Activated CD4-positive, CD25-positive, alpha-beta regulatory T cell treated with anti-CD3 and anti-CD28 coated beads, Interleukin-2, amount 50 U/mL, for 16 hours (primary cell): ENCODE data around the gene COL9A1.
"Not testable (repeated sequence)": the region's sequence is repeated elsewhere in the genome, so short reads cannot be mapped to it uniquely, and the experiment has no call there.

Experiments used
- DNase-seq: peaks from one replicate; pipeline ENCODE4 v3.0.0-alpha.2; 2020; ENCODE audit warnings: low read depth, low spot score

COL9A1 gene

GRCh38 chr6:70303034-70303525 lies at the start of gene COL9A1:
TSS of gene COL9A1 (minus strand) at chr6:70303084. CDS start at chr6:70302924, 160 bp downstream.
- no peak for DNase-seq

- no peak for DNase-seq
Measured at GRCh38 chr6:70351461-70351860, 48.6 kb upstream of the COL9A1 start.

- no peak for DNase-seq
Measured at GRCh38 chr6:70345619-70346018, 42.7 kb upstream of the COL9A1 start.

GRCh38 chr6:70343313-70343712 lies 40.4 kb upstream of the COL9A1 start:
- no peak for DNase-seq

- not testable (repeated sequence) for DNase-seq
Measured at GRCh38 chr6:70339810-70340209, 36.9 kb upstream of the COL9A1 start.

GRCh38 chr6:70338775-70339174 lies 35.9 kb upstream of the COL9A1 start:
- no peak for DNase-seq

GRCh38 chr6:70337743-70338105 lies 34.8 kb upstream of the COL9A1 start:
- DNase-seq, result no peak

- DNase-seq, result no peak
Measured at GRCh38 chr6:70336996-70337742, 34.3 kb upstream of the COL9A1 start.

GRCh38 chr6:70327036-70327435 lies 24.2 kb upstream of the COL9A1 start:
- no peak for DNase-seq

GRCh38 chr6:70325009-70325408 lies 22.1 kb upstream of the COL9A1 start:
- no peak for DNase-seq

- DNase-seq, result not testable (repeated sequence)
Measured at GRCh38 chr6:70317799-70318198, 14.9 kb upstream of the COL9A1 start.

- DNase-seq, result no peak
Measured at GRCh38 chr6:70315079-70315751, 12.3 kb upstream of the COL9A1 start.

- DNase-seq, result no peak
Measured at GRCh38 chr6:70314296-70314695, 11.4 kb upstream of the COL9A1 start.

GRCh38 chr6:70312165-70312745 lies 9.4 kb upstream of the COL9A1 start:
- no peak for DNase-seq

- DNase-seq, result no peak
Measured at GRCh38 chr6:70310063-70310694, 7.3 kb upstream of the COL9A1 start.

- DNase-seq, result no peak
Measured at GRCh38 chr6:70309243-70309642, 6.4 kb upstream of the COL9A1 start.

GRCh38 chr6:70308142-70308541 lies 5.3 kb upstream of the COL9A1 start:
- DNase-seq, result not testable (repeated sequence)

- DNase-seq, result no peak
Measured at GRCh38 chr6:70307008-70307407, 4.1 kb upstream of the COL9A1 start.

- DNase-seq, result no peak
Measured at GRCh38 chr6:70304616-70305015, 1.7 kb upstream of the COL9A1 start.

- DNase-seq, result no peak
Measured at GRCh38 chr6:70299456-70299855, 3.4 kb downstream of the COL9A1 start.

GRCh38 chr6:70298068-70298467 lies 4.8 kb downstream of the COL9A1 start:
- DNase-seq, result no peak

GRCh38 chr6:70292193-70292592 lies 10.7 kb downstream of the COL9A1 start:
- DNase-seq, result no peak
